ENCODE results near the gene GUCY2F. TPM values are rescaled to one million over a fixed set of nuclear protein-coding genes. Genes with fewer than 3 reads are reported as not detected.

GUCY2F gene
- total and polyA plus RNA-seq, 8 donors, result not detected

GRCh38 chrX:109345856-109346255 is 136.0 kb downstream of the GUCY2F start:
- intact Hi-C loops (cut with DNase I), result no loop called here
- DNase-seq (no peak), FAIRE-seq (no peak), ATAC-seq (no peak)
- no peaks in the 10 kb centered on the region for H3K9me3 ChIP-seq
- H3K27ac ChIP-seq, result no peak overlapping the region
- no peak overlapping the region for H3K4me3 ChIP-seq
- no peaks in the 10 kb centered on the region for H3K36me3 ChIP-seq
- TF ChIP-seq CTCF (IDR thresholded peaks at IDR 0.05), result no peak
- H3K27me3 ChIP-seq, result no peaks in the 10 kb centered on the region
- H3K4me1 ChIP-seq, result no peaks in the 10 kb centered on the region

- no peak for DNase-seq
- Histone ChIP-seq H3K36me3 (no peaks in the 10 kb centered on the region), H3K4me1 (no peaks in the 10 kb centered on the region), H3K27ac (no peak overlapping the region), H3K4me3 (no peak overlapping the region), H3K27me3 (no peaks in the 10 kb centered on the region), H3K9me3 (no peaks in the 10 kb centered on the region)
- no peak for ATAC-seq
- 46 to 47% methylated on average over 3 of the region's 3 CpGs for WGBS, 2 donors
- intact Hi-C loops (cut with DNase I), result no loop called here
- FAIRE-seq, result no peak
- no peak for TF ChIP-seq CTCF (IDR thresholded peaks at IDR 0.05)
Observed at GRCh38 chrX:109344678-109345077, 137.2 kb downstream of the GUCY2F start.

- TF ChIP-seq CTCF (IDR thresholded peaks at IDR 0.05), result no peak
- FAIRE-seq (no peak), ATAC-seq (no peak), DNase-seq (no peak)
- Histone ChIP-seq H3K36me3 (no peaks in the 10 kb centered on the region), H3K9me3 (no peaks in the 10 kb centered on the region), H3K27ac (no peak overlapping the region), H3K4me1 (no peaks in the 10 kb centered on the region), H3K27me3 (peaks cover 0 to 5% (median 0%) of the 10 kb centered on the region in 4 donors), H3K4me3 (no peak overlapping the region)
- intact Hi-C loops (cut with DNase I), result no loop called here
- WGBS, 2 donors, result 61 to 64% methylated on average over 1 of the region's 1 CpG
Observed at GRCh38 chrX:109344101-109344500, 137.8 kb downstream of the GUCY2F start.

- ATAC-seq (no peak), DNase-seq (no peak), FAIRE-seq (no peak)
- no peak overlapping the region for H3K27ac ChIP-seq
- no peaks in the 10 kb centered on the region for H3K9me3 ChIP-seq
- 44 to 47% methylated on average over 2 of the region's 2 CpGs for WGBS, 2 donors
- peaks cover 0 to 6% (median 0%) of the 10 kb centered on the region in 4 donors for H3K27me3 ChIP-seq
- no peak overlapping the region for H3K4me3 ChIP-seq
- no peaks in the 10 kb centered on the region for H3K4me1 ChIP-seq
- intact Hi-C loops (cut with DNase I), result no loop called here
- no peak for TF ChIP-seq CTCF (IDR thresholded peaks at IDR 0.05)
- no peaks in the 10 kb centered on the region for H3K36me3 ChIP-seq
Observed at GRCh38 chrX:109343671-109344070, 138.2 kb downstream of the GUCY2F start.

- TF ChIP-seq CTCF (IDR thresholded peaks at IDR 0.05), result no peak
- FAIRE-seq (no peak), DNase-seq (no peak), ATAC-seq (no peak)
- Histone ChIP-seq H3K4me3 (no peak overlapping the region), H3K27me3 (peaks cover 0 to 6% (median 0%) of the 10 kb centered on the region in 4 donors), H3K9me3 (no peaks in the 10 kb centered on the region), H3K27ac (no peak overlapping the region), H3K36me3 (no peaks in the 10 kb centered on the region), H3K4me1 (no peaks in the 10 kb centered on the region)
- intact Hi-C loops (cut with DNase I), result no loop called here
- 29 to 32% methylated on average over 1 of the region's 1 CpG for WGBS, 2 donors
Observed at GRCh38 chrX:109336141-109336540, 145.7 kb downstream of the GUCY2F start.
